GM18873 (cell line): Measurements from ENCODE around the gene RNF157.

Experiments
- ATAC-seq: cut with Tn5 transposase; IDR thresholded peaks from one replicate; pipeline ENCODE4 v1.9.1; 2021; ENCODE audit warnings: mild to moderate bottlenecking, moderate library complexity, moderate number of reproducible peaks; ENCODE audit not compliant: unreplicated experiment, low FRiP score

RNF157 gene

DNA sequence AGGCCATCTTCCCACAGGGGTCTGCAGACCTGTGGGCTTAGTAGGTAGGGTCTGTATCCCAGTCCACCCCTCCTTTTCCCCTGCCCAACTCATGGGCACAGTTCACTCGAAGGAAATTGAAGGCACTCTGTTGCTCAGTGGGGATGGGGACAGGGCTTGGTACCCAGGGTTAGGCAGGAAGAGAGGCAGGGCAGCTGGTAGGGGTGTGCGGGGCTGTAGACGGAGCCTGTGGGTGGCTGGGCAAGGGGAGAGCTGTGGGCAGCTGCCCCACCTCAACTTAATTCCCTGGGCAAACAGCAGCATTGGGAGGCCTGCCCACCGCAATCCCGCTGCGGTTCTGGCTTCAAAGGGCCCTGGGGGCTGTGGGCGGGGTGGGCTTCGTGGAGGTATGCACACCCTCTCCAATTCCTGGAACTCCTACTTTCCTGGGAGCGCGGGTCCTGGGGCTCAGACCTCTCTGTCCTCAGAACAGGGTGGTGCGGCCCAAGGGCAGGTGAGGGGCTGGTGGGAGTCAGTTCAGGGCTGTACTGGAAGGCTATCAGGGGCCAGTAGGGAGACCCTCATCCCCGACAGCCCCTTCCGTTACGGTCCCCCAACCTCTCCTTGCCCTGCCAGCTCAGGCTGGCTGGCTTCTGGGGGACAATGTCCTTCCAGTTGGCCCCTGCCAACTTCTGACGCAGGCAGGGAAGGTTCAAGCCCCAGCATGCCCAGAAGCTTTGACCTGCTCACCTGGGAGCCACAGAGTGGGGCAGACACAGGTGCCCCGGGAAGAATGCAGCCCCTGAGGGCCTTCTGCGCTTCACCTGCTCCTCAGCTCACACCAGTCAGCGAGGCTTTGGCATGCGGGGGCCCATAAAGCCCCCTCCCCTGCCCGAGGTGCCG, 108.4 kb downstream of the RNF157 start:
- ATAC-seq: no peak

DNA sequence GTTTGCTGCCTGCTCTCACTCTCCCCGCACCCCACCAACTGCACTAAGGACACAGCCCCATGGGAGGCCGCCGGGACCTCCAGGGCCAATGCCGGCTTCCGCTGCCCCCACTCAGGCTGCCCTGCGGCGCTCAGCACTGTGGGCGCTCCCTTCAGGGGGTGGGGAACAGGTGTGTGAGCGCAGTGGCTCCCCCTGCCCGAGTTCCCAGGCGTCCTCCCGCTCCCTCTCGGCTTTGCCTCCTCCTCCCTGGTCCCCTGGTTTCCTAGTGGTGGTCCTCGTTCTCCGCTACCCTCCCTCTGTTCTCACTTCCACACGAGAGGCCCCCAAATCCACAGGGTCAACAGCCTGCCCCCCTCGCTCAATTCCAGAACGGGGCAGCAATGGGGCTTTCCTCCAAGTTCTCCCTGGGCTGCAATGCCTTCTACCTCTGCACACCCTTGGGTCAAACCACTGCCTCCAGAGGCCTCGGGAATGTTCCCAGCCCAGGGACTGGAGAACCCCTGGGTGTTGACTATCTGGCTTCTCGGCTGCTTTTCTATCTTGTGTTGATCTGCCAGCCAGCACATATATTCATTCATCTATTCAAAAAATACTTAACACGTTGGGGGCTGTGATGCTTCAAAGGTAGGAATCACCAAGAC, 109.1 kb downstream of the RNF157 start:
- ATAC-seq: no peak

DNA sequence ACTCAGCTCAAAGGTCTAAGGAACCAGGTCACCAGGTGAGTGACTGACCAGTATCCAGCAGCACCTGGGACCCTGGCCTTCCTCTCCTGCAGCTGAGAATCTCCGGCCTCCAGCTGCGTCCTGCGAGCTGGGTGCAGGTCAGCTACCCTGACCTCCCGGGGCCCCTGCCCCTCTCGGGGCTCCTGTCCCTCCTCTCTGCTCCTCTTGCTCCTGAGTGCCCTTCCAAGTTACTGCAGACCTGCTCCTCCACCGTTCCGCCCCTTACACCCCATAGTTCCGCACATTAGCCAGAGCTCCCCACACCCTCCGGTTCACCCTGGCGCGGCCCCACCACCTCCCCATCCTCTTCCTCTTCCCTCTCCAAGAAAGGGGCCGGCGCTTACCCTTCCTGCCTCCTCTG, 109.8 kb downstream of the RNF157 start:
- no peak for ATAC-seq

DNA sequence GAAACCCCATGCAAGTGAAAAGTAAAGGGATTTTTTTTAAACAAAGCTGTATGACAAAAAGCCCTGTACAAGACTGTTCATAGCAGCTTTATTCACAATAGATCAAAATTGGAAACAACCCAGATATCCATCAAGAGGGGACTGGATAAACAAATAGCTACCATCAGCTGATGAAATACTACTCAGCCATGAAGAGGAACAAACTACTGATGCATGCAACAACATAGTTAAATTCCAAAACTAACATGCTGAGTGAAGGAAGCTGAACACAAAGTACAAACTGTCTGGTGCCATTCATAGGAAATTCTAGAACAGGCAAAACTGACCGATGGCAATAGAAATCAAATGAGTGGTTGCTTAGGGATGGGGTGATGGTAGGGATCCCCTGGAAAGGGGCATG, 114.4 kb downstream of the RNF157 start:
- ATAC-seq: no peak

DNA sequence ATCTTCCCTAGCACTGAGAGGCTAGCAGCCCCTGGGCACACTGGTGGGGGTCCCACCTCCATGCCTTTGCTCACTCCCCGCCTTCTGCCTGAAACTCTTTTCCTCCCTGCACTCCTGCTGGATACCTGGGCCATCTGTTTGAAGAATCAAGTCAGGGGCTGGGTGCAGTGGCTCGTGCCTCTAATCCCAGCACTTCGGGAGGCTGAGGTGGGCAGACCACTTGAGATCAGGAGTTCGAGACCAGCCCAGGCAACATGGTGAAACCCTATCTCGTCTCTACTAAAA, 115.0 kb downstream of the RNF157 start:
- ATAC-seq: no peak

DNA sequence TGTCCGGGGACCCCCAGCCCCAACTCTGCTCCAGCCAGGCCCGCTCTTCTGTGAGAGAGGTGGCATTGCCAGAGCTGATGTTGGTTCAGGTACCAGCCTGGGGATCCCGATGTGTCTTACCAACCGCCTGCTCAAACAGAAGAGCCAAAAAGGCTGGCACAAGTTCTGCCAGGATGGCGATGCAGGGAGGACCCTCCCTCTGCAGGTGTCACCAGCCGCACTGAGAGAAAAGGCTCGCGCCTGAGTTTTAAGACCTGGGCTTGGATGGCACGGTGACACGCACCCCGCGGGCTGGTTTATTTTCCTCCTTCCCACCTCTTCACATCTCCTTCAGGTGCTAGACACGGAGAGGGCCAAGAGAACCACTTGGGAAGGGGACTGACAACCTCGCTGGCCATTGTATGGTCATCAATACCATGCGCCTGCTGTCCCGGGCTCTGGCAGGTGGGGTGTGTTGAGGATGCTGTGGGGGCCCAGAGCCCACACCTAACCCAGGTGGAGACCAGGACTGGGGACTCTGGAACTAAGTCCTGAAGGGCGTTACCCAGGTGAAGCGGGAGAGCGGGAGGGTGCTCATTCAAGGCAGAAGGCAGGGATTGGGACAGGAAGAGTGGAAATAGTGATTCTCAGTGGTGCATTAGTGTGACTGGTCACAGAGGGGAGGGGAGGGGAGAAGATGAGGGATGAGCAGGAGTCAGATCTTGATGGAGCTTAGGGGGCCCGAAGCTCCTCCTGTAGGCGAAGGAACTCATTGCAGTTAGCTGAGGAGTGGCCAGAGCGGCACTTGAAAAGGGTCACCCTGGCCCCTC, 115.5 kb downstream of the RNF157 start:
- ATAC-seq: no peak

DNA sequence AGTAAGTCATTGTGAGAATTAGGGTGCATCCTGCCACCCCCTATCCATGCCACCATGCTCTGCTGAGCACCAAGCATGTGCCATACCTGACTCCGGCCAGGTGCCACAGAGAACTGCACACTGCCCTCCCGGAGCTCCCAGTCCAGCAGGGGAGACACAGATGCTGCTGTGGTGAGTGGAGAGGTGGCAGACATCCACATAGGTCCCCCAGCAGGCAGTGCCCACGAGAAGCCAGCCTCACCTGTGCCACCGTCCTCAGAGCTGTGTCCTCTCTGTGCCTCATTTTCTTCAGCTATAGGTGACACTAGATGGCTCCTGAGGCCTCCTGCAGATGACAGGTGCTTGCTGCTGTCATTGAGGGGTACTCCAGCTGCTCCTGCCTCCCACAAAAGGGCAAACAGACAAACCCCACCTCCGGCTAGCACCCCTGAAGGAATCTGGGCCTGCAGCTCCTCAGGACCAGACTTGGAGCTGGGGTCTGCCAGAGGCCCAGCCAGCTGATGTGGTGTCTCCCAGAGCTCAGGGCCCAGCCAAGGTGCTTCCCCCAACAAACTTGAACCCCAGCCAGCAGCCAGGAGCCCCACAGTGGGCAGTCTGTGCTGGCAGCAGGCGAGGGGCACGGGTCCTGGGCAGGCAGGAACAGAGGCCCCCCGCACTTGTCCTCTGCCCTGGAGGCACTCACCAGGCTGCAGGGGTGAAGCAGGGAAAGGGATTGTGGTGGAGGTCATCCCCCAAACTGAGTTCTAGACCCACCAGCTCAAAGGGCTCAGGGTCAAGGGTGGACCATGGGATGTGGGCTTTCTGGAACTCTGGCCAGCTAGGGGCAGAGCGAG, 116.3 kb downstream of the RNF157 start:
- ATAC-seq: no peak

DNA sequence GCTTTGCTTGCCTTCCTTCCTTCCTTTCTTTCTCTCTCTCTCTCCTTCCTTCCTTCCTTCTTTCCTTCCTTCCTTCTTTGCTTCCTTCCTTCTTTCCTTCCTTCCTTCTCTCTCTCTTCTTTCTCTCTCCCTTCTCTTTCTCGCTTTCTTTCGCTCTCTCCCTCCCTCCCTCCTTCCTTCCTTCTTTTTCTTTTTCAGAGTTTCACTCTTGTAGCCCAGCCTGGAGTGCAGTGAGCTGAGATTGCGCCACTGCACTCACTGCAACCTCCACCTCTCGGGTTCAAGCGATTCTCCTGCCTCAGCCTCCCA, 117.1 kb downstream of the RNF157 start:
- no peak for ATAC-seq

DNA sequence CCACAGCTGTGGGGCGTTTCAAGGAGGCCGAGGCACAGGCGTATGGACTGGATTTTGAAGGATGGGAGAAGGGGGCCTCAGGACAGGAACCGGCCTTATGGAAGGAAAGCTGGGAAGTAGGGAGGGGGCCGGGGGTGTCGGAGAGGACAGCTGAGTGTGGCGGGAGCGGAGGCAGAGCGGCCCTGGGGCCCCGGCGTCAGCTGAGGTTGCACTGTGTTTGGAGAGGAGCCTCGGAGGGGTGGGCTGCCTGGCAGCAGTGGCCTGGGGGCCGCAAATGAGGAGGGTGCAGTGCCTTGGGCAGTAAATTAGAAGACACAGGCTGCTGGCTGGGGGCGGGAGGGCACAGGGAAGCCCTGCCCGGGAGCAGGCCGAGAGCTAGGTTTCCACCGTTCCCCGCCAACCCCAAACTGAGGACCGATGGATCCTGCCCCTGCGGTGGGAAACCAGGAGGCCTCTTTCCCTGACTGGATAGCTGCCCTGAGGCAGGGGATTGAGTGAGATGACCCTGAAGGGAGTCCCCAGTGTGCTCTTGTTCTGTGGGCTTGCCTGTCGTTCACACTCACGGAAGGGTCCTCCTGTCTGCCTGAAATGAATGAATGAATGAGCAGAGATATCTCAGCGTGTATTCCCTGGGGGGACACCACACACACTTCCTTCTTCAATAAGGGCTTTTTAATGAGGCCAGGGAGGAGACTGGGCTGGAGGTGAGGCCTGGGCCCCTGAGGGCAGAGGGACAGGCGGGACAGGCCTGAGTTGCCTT, 117.7 kb downstream of the RNF157 start:
- no peak for ATAC-seq

DNA sequence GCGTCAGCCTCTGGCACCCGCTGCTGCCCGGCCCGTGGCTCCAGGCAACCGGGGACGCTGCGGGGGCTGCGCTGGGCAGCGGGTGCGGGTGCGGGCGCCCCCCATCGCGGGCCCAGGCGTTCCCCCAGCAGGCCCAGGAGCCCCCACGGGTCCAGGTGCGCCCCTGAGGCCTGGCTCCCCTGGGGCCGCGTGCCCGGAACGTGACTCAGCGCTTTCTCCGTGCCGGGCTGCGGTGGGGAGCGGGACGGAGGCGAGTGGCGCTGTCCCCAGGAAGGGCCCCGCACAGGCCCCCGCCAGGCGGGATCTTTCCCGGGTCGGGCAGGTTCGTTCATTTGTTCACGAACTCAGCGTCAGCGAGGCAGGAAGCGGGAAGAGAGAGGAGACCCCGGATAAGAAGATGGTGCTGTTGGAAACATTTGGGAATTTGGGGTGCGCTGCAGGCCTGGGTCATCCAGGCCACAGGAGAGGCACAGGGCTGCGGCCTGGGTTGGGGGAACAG, 118.3 kb downstream of the RNF157 start:
- ATAC-seq: no peak

DNA sequence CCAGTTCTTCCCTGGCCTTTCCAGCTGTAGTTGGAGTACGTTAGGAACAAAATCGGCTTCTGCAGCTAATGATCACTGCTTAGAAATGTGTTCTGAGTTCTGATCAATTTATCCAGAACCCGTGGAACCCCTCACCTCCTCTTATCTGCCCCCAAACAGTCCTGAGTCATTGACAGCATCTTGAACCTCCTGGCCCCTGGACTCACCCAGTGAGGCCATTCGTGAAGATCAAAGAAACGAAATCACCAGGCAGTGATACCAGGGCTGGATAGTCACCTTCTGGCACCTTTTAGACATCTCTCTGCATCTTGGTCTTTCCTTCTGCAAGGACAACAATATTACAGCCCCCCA, 119.7 kb downstream of the RNF157 start:
- ATAC-seq: no peak

DNA sequence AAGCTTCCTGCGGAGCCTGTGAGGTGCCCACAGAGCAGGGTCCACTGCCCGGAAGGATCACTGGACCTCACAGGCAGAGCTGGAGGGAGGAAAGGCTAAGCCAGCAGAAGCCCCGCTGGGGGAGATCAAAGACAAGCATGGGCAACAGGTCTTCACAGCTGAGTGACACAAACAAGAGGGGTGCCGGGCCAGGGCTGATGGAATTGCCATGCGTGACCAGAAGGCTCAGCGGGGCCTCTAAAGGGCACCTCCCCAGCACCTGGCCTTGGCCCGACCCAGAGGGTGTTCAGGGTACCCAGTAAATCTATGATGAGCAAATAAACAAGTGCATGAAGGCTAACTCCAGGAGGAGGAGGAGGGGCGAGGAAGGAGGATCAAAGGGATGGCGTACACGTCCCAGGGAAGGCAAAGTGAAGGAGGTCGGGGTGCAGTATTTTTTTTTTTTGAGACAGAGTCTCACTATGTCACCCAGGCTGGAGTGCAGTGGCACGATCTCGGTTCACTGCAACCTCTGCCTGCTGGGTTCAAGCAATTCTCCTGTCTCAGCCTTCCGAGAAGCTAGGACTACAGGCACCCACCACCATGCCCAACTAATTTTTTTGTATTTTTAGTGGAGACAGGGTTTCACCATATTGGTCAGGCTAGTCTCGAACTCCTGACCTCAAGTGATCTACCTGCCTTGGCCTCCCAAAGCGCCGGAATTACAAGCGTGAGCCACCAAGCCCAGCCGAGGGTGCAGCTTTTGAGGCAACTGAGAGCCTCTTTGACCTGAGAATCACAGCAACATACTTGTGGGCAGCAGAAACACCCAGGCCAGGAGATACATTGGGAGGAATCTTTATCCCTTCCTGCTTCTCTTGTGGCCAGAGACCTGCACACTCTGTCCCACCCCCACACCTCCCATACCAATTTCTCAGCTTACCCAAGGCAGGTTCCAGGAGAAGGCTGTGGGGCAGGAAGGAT, 120.6 kb downstream of the RNF157 start:
- no peak for ATAC-seq

DNA sequence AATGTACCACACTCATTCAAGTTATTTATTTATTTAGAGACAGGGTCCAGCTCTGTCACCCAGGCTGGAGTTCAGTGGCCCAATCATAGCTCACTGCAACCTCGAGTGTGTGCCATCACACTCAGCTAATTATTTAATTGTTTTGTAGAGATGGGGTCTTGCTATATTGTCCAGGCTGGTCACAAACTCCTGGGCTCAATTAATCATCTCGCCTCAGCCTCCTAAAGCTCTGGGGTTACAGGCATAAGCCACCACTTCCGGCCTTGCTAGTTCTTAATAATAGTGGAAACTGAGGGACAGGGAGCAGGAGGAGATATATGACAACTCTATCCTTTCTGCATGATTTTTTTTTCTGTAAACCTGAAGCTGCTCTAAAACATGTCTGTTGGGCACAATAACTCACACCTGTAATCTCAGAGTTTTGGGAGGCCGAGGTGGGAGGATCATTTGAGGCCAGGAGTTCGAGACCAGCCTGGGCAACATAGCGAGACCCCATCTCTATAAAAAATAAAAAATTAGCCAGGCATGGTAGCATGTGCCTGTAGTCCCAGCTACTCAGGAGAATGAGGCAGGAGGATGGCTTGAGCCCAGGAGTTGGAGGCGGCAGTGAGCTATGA, 125.0 kb downstream of the RNF157 start:
- ATAC-seq: no peak

DNA sequence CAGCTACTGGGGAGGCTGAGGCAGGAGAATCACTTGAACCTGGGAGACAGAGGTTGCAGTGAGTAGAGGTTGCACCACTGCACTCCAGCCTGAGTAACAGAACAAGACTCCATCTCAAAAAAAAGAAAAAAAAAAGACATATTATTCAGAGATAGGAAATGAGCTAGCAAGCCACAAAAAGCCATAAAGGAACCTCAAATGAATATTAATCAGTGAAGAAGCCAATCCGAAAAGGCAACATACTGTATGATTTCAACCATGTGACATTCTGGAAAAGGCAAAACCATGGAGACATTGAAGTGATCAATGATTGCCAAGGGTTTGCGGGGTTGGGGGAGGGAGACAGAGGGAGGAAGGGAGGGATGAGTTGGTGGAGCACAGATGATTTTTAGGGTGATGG, 128.3 kb downstream of the RNF157 start:
- ATAC-seq: no peak

DNA sequence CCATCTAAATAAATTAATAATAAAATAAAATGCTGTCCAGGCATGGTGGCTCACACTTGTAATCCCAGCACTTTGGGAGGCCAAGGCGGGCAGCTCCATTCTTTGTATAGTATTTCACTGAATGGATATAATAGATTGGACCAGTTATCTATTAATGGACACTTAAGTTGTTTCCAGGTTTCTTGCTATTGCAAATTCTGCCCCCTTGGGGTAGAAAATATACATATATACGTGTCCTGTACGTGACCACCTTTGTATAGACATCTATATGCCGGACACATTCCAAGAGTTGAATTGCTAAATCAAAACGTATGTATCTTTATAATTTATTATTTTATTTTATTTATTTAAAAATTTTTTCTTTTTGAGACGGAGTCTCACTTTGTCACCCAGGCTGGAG, 132.8 kb downstream of the RNF157 start:
- ATAC-seq: no peak

DNA sequence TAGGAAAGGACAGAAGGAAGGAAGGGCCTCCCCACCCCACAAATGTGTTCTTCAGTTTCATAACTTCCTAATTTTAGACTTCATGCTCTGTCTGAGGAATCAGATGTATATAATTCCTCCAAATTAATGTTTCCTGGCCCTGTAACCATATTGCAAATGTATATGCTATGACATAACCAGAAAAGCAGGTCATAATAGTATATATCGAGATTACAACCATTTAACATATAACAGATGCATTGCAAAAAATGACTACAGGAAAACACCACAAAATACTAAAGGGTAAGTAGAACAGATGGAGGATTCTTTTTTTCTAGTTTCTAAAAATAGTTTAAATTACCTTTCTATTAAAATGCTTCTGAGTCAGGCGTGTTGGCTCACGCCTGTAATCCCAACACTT, 133.6 kb downstream of the RNF157 start:
- no peak for ATAC-seq

DNA sequence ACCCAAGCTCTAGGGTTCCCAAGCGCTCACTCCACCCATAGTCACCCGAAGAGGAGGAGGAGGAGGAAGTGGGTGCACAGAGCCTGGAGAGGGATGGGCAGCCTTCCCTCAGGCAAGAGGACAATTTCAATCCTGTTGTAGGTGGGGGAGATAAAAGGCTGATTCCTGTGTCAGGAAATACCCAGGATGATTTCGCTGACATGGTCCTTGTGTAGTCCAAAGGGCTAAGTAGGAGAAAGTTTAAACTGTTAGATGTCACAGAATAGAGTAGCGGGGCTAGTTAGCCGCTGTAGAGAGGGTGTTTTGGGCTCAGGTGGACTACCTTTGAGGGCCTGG, 135.4 kb downstream of the RNF157 start:
- no peak for ATAC-seq

DNA sequence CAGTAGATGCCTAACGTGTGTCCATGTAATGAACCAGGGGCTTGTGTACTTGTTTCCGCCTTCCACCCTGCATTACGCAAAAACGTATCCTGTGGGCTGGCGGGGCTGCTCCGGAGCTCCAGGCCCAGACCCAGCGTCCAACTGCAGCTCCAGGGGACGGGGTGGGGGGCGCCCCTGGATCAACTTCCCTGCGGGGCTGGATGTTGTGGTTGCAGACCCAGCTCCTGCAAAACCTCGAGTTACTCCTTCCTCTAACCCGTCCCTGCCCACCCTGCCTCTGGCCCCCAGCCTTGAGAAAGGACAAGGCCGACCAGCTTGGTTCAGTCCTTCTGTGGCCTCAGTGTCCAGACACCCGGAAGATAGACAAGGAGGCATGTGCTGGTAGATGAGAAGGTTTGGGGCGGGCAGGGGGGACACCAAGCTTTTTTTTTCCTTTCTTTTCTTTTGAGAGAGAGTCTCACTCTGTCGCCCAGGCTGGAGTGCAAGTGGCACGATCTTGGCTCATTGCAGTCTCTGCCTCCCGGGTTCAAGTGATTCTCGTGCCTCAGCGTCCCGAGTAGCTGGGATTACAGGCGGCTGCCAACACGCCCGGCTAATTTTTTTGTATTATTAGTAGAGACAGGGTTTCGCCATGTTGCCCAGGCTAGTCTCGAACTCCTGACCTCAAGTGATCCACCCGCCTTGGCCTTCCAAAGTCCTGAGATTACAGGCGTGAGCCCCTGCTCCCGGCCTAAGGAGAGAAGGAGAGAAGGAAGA, 136.0 kb downstream of the RNF157 start:
- no peak for ATAC-seq
